Activated T-cell treated with anti-CD3 and anti-CD28 coated beads for 1 hour (primary cell): ENCODE measurements around the gene ARHGEF5.
"Not testable (repeated sequence)": the region's sequence is repeated elsewhere in the genome, so short reads cannot be mapped to it uniquely, and the experiment has no call there.

Experiments used
- DNase-seq: peaks from one replicate; pipeline ENCODE4 v3.0.0-alpha.2; 2020; ENCODE audit warnings: low read depth

ARHGEF5 gene

DNA sequence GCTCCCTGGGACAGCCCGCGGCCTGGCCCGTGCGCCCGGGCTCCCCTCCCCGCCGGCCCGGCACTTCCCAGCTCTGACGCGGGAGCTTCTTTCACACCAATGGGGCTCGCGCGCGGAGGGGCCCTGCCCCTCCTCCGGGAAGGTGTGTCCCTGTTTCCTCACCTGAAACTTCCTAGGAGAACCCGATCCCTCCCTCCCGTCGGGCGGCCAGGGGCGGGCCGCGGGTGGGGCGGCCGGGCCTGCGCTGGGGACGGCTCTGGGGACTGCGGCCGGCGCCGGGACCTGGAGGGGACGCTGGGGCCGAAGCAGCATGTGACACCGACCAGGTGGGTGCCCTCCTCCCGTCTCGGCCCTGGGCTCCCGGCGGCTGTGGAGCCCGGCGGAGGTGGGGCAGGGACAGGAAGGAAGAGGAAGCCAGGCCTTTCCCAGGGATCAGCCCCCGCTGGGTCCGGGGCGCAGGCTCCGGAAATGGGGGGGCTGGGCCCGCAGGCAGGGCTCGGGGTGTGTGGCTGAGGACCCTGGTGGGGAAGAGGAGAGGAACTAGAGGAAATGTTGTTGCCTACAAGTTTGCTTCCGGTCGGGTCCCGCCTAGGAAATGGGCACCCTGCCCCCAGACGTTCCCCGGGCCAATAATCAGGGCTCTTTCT lies at the start of gene ARHGEF5:
ARHGEF5 (plus strand) TSS at position 227 of the 647 bp plus-strand sequence. CDS start 7,268 bp downstream, outside the sequence.
- DNase-seq, result not testable (repeated sequence)

DNA sequence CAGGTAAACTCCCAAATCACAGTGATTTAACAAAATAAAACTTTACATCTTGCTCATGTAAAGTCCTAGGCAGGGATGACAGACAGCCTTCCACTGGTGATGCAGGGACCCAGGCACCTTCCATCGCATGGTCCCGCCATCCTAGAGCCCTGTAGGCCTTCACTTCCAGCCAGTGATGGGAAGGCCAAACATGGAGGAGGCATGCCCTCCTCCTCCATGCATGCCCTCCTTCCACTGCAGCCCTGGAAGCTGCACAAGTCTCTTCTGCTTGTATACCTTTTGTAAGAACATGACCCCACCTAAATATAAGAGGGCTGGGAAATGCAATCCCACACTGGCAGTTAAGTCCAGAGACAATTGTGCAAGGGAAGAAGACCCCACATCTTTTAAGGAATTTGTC lies 45.5 kb upstream of the ARHGEF5 start:
- DNase-seq, result not testable (repeated sequence)

GRCh38 chr7:144311218-144311617 lies 44.0 kb upstream of the ARHGEF5 start:
- not testable (repeated sequence) for DNase-seq

GRCh38 chr7:144311872-144312469 lies 43.2 kb upstream of the ARHGEF5 start, which contains the start of gene OR2A1:
TSS of gene OR2A1 (plus strand) at chr7:144312419. CDS start at chr7:144318125, 5,706 bp downstream.
- not testable (repeated sequence) for DNase-seq

DNA sequence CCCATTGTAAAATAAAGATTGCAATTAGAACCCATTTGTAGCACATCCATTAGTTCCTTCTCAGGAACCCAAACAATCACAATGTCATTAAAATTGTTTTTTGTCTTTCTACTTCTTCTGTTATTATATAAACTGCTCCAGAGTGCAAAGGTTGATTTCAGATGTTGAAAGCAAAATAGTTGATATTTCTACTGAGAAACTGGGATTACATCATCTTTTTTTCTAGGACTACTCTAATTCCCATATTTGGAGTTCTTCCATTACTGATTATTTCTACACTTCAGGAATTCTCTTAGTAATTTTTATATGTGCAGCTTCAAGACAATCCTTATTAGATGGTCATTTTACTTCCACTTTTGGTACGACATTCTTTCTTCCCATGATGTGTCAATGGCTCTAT lies 37.7 kb upstream of the ARHGEF5 start:
- not testable (repeated sequence) for DNase-seq

- not testable (repeated sequence) for DNase-seq
These were observed 35.7 kb upstream of the ARHGEF5 start for GRCh38 chr7:144319547-144319946.

GRCh38 chr7:144321677-144322206 lies 33.5 kb upstream of the ARHGEF5 start:
- DNase-seq, result not testable (repeated sequence)

DNA sequence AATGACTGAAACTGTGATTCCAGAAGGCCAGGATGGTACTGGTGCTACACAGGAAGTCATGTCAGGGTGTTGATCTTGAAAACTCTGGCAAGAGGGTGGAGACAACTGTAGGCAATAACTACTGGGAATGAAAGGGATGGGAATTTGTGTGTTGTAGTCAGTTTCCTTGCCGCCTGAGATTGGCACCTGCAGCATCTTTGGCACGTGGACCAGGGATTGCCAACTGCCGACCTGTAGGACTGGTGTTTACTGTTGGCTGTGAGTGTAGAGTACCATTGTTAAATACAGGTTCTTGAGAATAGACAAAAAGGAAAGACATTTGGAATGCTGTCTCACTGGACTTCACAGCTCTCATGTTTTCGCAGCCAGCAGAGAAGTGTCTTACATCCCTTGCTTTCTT lies 31.8 kb upstream of the ARHGEF5 start:
- not testable (repeated sequence) for DNase-seq

DNA sequence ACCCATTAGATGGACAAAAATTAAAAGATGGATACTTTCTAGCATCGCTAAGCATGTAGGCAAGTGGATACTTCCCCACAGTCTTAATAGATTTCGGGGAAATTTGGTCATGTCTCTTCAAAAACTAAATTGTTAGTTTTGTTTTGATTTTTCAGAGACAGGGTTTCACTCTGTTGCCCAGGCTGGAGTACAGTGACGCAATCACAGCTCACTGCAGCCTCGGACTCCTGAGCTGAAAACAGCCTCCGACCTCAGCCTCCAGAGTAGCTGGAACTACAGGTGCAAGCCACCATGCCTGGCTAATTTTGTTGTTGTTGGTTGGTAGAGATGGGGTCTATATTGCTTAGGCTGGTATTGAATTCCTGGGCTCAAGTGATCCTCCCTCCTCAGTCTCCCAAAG lies 29.3 kb upstream of the ARHGEF5 start:
- not testable (repeated sequence) for DNase-seq

DNA sequence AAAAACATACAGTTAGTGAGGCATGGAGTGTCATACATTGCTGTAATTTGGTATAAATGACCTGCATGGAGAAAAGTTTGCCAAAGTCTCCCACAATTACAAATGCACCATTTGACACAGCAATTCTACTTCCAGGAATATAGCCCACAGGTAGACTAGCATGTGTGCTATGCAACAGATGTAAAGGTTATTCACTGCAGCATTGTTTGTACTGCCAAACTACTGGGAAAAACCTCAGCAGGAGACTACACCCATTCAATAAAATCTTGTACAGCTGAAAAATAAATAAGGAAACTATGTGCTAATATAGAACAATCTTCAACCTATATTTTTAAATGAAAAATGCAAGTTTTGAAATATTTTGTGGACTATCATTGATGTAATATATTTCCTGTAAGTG lies 25.2 kb upstream of the ARHGEF5 start:
- not testable (repeated sequence) for DNase-seq

GRCh38 chr7:144331221-144331995 lies 23.8 kb upstream of the ARHGEF5 start:
- DNase-seq, result not testable (repeated sequence)

- DNase-seq, result not testable (repeated sequence)
These were observed 23.3 kb upstream of the ARHGEF5 start for GRCh38 chr7:144331996-144332288.

GRCh38 chr7:144348625-144349024 lies 6.6 kb upstream of the ARHGEF5 start:
- not testable (repeated sequence) for DNase-seq

- not testable (repeated sequence) for DNase-seq
These were observed 3.5 kb upstream of the ARHGEF5 start for GRCh38 chr7:144351667-144352066.

DNA sequence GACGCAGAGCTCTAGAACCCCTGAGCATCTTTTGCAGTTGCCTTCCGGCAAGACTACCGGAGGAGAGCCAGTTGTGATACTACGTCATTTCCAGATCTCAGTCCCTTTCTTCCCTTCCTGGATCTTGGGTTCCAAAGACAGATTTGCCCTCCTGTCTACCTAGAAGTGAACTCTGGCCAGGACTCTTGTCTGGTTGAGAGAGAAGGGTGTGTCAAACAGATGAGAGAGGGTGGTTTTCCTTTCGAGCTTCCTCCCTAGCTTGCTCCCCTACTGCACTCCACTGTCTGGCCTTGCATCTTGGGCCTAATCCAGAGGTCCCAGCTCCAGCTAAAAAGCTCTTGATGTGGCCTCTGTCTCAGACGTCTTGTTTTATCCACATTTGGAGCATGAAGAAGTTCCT lies 983 bp downstream of the ARHGEF5 start:
- not testable (repeated sequence) for DNase-seq

- not testable (repeated sequence) for DNase-seq
These were observed 1.7 kb downstream of the ARHGEF5 start for GRCh38 chr7:144356860-144357259.

DNA sequence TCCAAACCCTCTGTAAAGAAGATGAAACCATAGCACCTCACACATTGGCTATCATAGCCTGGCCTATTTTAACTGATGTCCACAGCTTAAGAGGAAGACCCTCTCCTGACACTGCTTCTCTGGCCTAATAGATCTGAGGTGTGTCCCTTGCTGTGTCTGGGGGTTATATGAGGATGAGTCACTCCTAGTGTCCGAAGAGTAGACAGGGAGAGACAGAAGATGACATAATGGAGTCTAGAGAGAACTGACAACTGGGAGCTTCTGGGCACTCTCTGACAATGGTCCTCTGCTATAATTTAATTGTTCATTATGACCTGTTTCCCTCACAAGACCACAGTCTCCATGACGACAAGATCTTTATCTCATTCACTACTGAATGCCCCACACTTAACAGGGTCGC lies 6.9 kb downstream of the ARHGEF5 start:
- not testable (repeated sequence) for DNase-seq

GRCh38 chr7:144365523-144365922 lies 10.3 kb downstream of the ARHGEF5 start:
- DNase-seq, result not testable (repeated sequence)

GRCh38 chr7:144367250-144367649 lies 12.0 kb downstream of the ARHGEF5 start:
- DNase-seq, result not testable (repeated sequence)

GRCh38 chr7:144369221-144369620 lies 14.0 kb downstream of the ARHGEF5 start:
- DNase-seq, result not testable (repeated sequence)

GRCh38 chr7:144378651-144379050 lies 23.4 kb downstream of the ARHGEF5 start:
- no peak for DNase-seq

DNA sequence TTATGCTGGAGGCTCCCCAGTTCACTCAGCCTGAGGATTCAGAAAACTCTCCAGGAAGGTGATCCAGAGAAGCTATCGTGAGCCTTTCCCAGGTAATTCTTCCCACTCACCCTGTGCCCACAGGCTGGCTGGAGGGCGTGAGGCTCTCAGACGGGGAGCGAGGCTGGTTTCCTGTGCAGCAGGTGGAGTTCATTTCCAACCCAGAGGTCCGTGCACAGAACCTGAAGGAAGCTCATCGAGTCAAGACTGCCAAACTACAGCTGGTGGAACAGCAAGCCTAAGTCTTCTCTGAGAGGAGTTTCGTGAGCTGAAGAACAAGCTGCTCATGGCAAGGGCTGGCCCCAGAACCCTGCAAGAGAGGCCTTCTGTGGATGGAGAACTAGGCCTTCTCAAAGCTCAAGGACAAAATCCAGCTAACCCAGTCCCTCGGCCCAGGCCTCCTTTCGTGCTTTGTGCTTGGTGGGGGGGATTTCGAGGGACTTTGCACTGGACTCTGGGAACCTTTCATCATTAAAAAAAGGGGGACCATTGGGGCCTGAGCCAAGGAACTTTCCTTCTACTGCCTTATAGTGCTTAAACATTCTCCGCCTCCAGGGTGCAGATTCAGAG lies 24.7 kb downstream of the ARHGEF5 start:
- DNase-seq, result no peak
